Keratinocyte (primary cell): Measurements from ENCODE around the gene CEP63. TPM values are rescaled to one million over a fixed set of nuclear protein-coding genes. Genes with fewer than 3 reads are reported as not detected.

Source experiments
- DNase-seq: peaks from one replicate; pipeline ENCODE4 v3.0.0-alpha.2; 2011; ENCODE audit warnings: low read depth, missing footprints, low spot score
- FAIRE-seq: peaks from 2 replicates; lab custom pipeline; 2011; peaks lifted over from hg19 to GRCh38; lab: Jason Lieb, UNC
- H2AFZ ChIP-seq: 2 replicates; pipeline ENCODE4 v1.6.0; 2012; ENCODE audit warnings: low read length, control low read depth, inconsistent platforms; ENCODE audit not compliant: control insufficient read depth
- H3K27ac ChIP-seq: 2 replicates; pipeline ENCODE4 v1.5.1; 2011; ENCODE audit warnings: low read length; ENCODE audit not compliant: control insufficient read depth, insufficient read depth
- H3K27me3 ChIP-seq: 3 replicates; pipeline ENCODE4 v1.6.0; 2011; ENCODE audit warnings: low read length; ENCODE audit not compliant: control insufficient read depth, insufficient read depth; ENCODE audit errors: extremely low read depth
- H3K36me3 ChIP-seq, 2 experiments: 2 replicates in 1 of 2; 3 replicates in 1 of 2; pipeline ENCODE4 v1.5.1; 2011; ENCODE audit warnings: low read length in 2 of 2, mild to moderate bottlenecking in 1 of 2; ENCODE audit not compliant: control insufficient read depth in 2 of 2, insufficient read depth in 2 of 2; ENCODE audit errors: extremely low read depth in 1 of 2
- H3K4me1 ChIP-seq: 3 replicates; pipeline ENCODE4 v1.5.1; 2011; ENCODE audit warnings: low read length; ENCODE audit not compliant: control insufficient read depth, insufficient read depth; ENCODE audit errors: extremely low read depth
- H3K4me2 ChIP-seq: 3 replicates; pipeline ENCODE4 v1.6.0; 2011; ENCODE audit warnings: low read depth, low read length; ENCODE audit not compliant: control insufficient read depth, insufficient read depth; ENCODE audit errors: extremely low read depth
- H3K4me3 ChIP-seq, 3 experiments: fragments of 200-600 bp in 1 of 3; sonication (generic) in 1 of 3; 2 replicates in 2 of 3; 3 replicates in 1 of 3; pipeline ENCODE4 v1.5.1; 2011 to 2016; ENCODE audit warnings: low read length in 3 of 3, mild to moderate bottlenecking in 3 of 3, control low read depth in 2 of 3, inconsistent platforms in 1 of 3, low read depth in 1 of 3, mixed read lengths in 1 of 3, mixed run types in 1 of 3, moderate library complexity in 1 of 3; ENCODE audit not compliant: control insufficient read depth in 2 of 3, insufficient read depth in 2 of 3; ENCODE audit errors: extremely low read depth in 1 of 3
- H3K79me2 ChIP-seq: 2 replicates; pipeline ENCODE4 v1.6.0; 2012; ENCODE audit warnings: low read length; ENCODE audit not compliant: control insufficient read depth, insufficient read depth
- H3K9ac ChIP-seq: 3 replicates; pipeline ENCODE4 v1.6.0; 2011; ENCODE audit warnings: low read length; ENCODE audit not compliant: control insufficient read depth, insufficient read depth; ENCODE audit errors: extremely low read depth
- H3K9me1 ChIP-seq: 3 replicates; pipeline ENCODE4 v1.6.0; 2011; ENCODE audit warnings: low read length; ENCODE audit not compliant: control insufficient read depth, insufficient read depth; ENCODE audit errors: extremely low read depth
- H3K9me3 ChIP-seq: 2 replicates; pipeline ENCODE4 v1.5.1; 2012; ENCODE audit warnings: low read depth, low read length; ENCODE audit not compliant: control insufficient read depth
- H4K20me1 ChIP-seq: 3 replicates; pipeline ENCODE4 v1.6.0; 2011; ENCODE audit warnings: low read length; ENCODE audit not compliant: control insufficient read depth, insufficient read depth; ENCODE audit errors: extremely low read depth
- EZH2 ChIP-seq: IDR thresholded peaks from one replicate; pipeline ENCODE4 v1.6.1; 2012; ENCODE audit warnings: inconsistent platforms, mild to moderate bottlenecking, low read length, moderate library complexity
- dilution Hi-C: fragments of 300-500 bp; cut with MboI; formaldehyde crosslinking; loops from one replicate; pipeline ENCODE4 v1.7.0; 2020; ENCODE audit warnings: low sequenced_read_pairs; ENCODE audit not compliant: extremely low pct_ligation_motif_present
- polyA plus RNA-seq, 5 experiments: library from polyadenylated mRNA; depleted of rRNA in 3 of 5; stranded (reverse) in 3 of 5; stranded (forward) in 1 of 5; unstranded in 1 of 5; fragments of >200 nt; gene quantifications; 1 replicate in 1 of 5; 2 replicates in 3 of 5; 3 replicates in 1 of 5; pipeline versions ENCODE4 v1.2.1 to v1.2.3, GENCODE V29; 2011 to 2012; ENCODE audit warnings: missing spikeins in 2 of 5, low read depth in 1 of 5, low replicate concordance in 1 of 5
- TF ChIP-seq, protein P1 (sequence below), 3 experiments: IDR thresholded peaks in 1 of 3; conservative IDR thresholded peaks in 1 of 3; optimal IDR thresholded peaks in 1 of 3; 2 replicates in 2 of 3; 3 replicates in 1 of 3; pipeline versions ENCODE3 to v1.5.1; 2011; ENCODE audit warnings: low read length in 3 of 3, mild to moderate bottlenecking in 3 of 3, moderate library complexity in 2 of 3, control low read depth in 1 of 3, inconsistent platforms in 1 of 3; ENCODE audit not compliant: insufficient read depth in 2 of 3; ENCODE audit errors: extremely low read depth in 1 of 3

The CEP63 gene
- polyA plus RNA-seq, 1 donor (not counting 4 experiments of a cell fraction or from before 2014, with no cell fraction given) = 10.1 TPM

DNA sequence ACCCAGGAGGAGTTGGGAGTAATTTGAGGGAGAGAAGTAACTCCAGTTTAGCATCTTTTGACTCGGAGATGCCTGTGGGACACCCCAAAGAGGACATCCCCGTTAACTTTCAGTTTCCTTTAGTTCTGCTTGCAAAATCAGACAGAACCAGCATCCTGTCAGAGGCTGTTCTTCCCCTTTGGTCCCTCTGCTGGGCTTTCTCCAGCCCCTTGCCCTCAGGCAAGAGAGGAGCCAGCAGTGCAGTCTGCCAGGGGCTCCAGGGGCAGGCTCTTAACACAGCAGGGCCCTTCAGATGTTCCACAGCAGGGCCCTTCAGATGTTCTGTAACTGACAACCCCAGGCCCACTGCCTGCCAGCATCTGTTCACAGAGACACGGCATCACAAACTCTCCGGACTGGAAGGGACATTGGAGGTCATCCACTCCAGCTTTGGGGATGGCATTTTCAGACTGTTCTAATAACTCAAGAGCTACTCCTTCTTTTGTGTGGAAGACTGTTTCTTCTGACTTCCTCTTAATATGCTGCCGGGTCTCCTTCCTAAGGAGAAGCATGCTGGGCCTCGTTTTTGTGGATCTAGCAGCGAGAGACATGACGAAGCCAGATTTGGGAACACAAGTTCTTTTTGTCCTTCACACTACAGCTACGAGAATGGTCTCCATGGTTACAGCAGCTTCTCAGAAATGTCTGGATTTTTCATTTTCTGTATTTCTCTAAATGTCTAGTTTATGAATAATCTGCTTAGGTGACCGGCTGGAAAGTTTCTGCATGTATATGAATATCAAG, 113.1 kb downstream of the CEP63 start:
- DNase-seq = no peak
- Histone ChIP-seq H4K20me1 (no peaks in the 10 kb centered on the region), H3K4me3 (no peak overlapping the region), H3K9ac (no peak overlapping the region), H3K9me3 (peaks cover 16% of the 10 kb centered on the region), H2AFZ (no peak overlapping the region), H3K9me1 (no peaks in the 10 kb centered on the region), H3K4me1 (peaks cover 21% of the 10 kb centered on the region), H3K4me2 (no peak overlapping the region), H3K79me2 (no peaks in the 10 kb centered on the region), H3K36me3 (no peaks in the 10 kb centered on the region), H3K27ac (no peak overlapping the region), H3K27me3 (peaks cover 2% of the 10 kb centered on the region)
- dilution Hi-C loops = no loop called here
- no peak for TF ChIP-seq EZH2
- TF ChIP-seq, protein P1, sequence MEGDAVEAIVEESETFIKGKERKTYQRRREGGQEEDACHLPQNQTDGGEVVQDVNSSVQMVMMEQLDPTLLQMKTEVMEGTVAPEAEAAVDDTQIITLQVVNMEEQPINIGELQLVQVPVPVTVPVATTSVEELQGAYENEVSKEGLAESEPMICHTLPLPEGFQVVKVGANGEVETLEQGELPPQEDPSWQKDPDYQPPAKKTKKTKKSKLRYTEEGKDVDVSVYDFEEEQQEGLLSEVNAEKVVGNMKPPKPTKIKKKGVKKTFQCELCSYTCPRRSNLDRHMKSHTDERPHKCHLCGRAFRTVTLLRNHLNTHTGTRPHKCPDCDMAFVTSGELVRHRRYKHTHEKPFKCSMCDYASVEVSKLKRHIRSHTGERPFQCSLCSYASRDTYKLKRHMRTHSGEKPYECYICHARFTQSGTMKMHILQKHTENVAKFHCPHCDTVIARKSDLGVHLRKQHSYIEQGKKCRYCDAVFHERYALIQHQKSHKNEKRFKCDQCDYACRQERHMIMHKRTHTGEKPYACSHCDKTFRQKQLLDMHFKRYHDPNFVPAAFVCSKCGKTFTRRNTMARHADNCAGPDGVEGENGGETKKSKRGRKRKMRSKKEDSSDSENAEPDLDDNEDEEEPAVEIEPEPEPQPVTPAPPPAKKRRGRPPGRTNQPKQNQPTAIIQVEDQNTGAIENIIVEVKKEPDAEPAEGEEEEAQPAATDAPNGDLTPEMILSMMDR (optimal IDR thresholded peaks at IDR 0.05 in 1 of 3, IDR thresholded peaks at IDR 0.05 in 1 of 3, conservative IDR thresholded peaks at IDR 0.05 in 1 of 3; ENCODE audit: extremely low read depth in 1 of 3, insufficient read depth in 2 of 3, low read length in 3 of 3) = no peak
- FAIRE-seq = no peak

DNA sequence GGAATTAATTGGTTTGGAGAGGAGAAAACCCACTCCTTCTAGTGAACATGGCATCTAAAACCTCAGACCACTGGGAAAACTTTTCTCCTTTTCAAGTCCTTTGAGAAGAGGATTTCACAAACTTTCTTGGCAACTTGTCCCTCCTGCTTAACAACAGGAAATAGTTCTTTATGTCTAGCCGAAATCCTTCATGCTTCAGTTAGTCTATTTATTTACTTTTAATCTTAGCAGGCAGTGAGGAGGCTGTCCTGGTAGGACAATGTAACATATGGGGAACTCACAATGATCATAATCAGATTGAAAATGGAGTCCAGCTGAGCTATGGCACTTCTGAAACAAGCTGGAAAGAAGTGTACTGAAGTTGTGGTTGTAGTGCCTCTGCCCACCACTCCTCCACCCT, 114.3 kb downstream of the CEP63 start:
- H3K4me3 ChIP-seq = no peak overlapping the region
- H3K27me3 ChIP-seq = peaks cover 2% of the 10 kb centered on the region
- H3K36me3 ChIP-seq = no peaks in the 10 kb centered on the region
- H3K9me3 ChIP-seq = peaks cover 13% of the 10 kb centered on the region
- no peak overlapping the region for H3K9ac ChIP-seq
- H3K79me2 ChIP-seq = no peaks in the 10 kb centered on the region
- DNase-seq = no peak
- peak overlapping the region; percentile 48 for H2AFZ ChIP-seq
- H3K4me1 ChIP-seq = peaks cover 21% of the 10 kb centered on the region
- peak; percentile 23 for FAIRE-seq
- TF ChIP-seq, protein P1 (optimal IDR thresholded peaks at IDR 0.05 in 1 of 3, IDR thresholded peaks at IDR 0.05 in 1 of 3, conservative IDR thresholded peaks at IDR 0.05 in 1 of 3; ENCODE audit: extremely low read depth in 1 of 3, insufficient read depth in 2 of 3, low read length in 3 of 3) = no peak
- TF ChIP-seq EZH2 = no peak
- dilution Hi-C loops = no loop called here
- H3K9me1 ChIP-seq = no peaks in the 10 kb centered on the region
- no peaks in the 10 kb centered on the region for H4K20me1 ChIP-seq
- no peak overlapping the region for H3K27ac ChIP-seq
- peak overlapping the region; percentile 24 for H3K4me2 ChIP-seq
